NCI-H2029 treated with DMSO at 0.1 percent for 48 hours (cell line): ENCODE data around the gene PCDH12.

Source experiments
- DNase-seq: peaks from one replicate; lab custom pipeline; 2025; lab: John Stamatoyannopoulos, UW

The PCDH12 gene

GRCh38 chr5:141966275-141966962 is 8.4 kb upstream of the PCDH12 start:
- DNase-seq: no peak

DNA sequence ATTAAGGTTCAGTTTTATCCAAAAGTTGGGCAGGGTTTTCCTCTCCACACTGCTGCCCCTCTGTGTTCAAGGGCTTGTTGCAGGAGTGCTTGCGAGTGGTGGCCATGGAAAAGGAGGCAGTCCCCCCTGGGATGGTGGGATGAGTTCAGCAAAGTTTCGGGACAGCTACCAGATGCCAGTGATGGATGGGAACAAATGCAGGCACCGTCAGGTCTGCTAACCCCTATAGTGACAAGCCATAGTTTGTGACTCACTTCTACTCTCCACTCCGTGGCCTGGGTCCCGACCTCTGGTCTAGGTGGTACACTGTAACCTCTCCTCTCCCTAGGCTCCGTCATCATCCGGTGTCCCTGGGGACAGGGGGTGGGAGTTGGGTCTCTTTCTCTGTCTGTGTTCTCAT is 7.1 kb upstream of the PCDH12 start:
- DNase-seq: no peak

GRCh38 chr5:141963701-141964100 is 5.7 kb upstream of the PCDH12 start:
- no peak for DNase-seq

- DNase-seq: no peak
Measured at GRCh38 chr5:141961466-141961865, 3.5 kb upstream of the PCDH12 start.

DNA sequence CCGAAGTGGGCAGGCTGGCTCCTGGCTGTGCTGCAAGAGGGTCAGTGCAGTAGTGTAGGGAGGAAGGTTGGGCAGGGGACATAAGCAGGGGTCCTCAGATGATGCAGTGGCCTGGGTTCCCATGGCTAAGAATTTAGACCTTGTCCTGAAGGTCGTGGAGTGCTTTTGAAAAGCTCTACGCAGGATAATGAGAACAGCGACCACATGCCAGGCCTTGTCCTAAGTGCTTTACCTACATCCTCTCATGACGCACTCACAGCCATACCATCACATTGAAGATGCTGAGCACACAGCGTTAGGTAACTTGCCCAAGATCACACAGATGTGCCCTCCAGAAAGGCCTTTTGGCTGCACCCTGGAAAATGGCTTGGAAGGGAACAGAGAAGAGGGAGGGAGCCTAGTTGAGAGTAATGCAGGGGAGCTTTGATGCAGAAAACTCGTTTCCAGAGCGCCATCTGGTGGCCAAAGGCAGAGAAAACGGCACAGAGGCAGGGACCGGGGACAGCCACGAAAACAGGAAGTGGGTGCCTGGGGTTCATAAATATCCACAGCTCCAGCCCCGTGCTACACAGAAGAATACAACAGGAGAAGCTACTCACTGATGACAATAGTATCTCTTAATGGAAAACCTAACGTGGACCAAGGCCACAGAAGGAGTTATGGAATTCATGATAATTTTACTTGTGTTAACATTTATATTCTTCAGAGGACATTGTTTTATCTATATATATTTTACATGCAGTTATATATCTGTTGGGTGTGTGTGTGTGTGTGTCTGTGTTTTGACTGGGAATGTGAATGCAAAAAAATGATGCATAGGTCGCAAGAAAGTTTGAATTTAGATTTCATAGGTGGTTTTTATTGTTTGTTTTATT is 2.7 kb upstream of the PCDH12 start:
- DNase-seq: peak; percentile 78

- DNase-seq: no peak
Measured at GRCh38 chr5:141960018-141960417, 2.0 kb upstream of the PCDH12 start.

- DNase-seq: no peak
Measured at GRCh38 chr5:141958546-141959172, 657 bp upstream of the PCDH12 start.

GRCh38 chr5:141957367-141957996 is 520 bp downstream of the PCDH12 start:
- no peak for DNase-seq

- DNase-seq: no peak
Measured at GRCh38 chr5:141954194-141954593, 3.8 kb downstream of the PCDH12 start.

- DNase-seq: no peak
Measured at GRCh38 chr5:141952020-141952419, 6.0 kb downstream of the PCDH12 start.

DNA sequence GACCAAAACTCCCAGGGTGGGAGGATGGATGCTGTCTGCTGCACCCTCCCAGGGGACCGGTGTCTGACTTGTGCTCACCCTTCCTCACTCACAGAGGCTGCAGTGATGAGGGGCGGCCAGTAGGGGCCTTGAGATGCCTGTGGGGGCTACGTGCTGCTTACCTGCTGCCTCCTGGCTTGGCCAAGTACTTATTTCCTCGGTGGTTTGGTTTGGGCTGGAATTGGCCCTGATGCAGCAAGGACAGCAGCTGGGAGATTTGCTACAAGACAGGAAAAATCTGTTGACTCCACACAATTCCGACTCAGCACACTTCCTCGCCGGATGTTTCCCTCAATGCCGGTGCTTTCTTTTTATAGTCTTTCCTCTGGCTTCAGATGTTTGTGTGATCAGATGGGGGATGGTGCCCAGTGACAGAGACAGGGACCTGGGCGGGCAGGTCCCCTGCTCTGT is 6.6 kb downstream of the PCDH12 start:
- DNase-seq: no peak

DNA sequence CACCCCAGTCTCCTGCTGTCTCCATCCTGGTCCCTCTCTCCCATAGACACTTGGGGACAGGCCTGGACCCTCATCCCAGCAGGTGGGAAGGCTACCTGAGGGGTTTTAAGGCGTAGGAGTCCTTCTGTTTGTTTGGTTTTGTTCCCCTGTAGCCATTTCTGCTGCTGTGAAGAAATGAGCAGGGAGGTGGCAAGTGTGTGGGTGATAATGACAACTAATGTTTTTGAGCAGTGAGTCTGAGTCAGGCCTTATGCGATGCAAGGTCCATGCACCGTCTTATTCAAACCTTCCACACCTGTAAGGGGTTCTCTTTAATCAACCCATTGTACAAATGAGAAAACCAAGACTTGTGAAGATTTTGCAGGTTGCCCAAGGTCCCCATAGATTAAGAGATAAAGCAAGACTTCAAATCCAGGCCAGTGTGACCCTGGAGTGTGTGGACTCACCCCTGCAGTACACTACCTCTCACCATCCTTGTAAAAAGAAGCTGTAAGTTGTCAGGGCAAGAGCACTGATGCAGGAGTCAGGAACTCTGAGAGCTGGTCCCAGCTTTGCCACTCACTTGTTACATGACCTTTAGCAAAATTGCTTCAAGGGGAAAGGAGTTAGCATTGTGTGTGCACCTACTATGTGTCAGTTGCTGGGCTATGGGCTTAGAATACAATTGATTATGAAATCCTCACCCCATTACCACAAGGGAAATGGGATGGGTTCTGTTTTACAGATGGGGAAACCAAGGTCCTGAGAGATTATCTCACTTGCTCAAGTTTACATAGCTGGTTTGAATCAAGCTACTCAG is 7.6 kb downstream of the PCDH12 start:
- DNase-seq: no peak

DNA sequence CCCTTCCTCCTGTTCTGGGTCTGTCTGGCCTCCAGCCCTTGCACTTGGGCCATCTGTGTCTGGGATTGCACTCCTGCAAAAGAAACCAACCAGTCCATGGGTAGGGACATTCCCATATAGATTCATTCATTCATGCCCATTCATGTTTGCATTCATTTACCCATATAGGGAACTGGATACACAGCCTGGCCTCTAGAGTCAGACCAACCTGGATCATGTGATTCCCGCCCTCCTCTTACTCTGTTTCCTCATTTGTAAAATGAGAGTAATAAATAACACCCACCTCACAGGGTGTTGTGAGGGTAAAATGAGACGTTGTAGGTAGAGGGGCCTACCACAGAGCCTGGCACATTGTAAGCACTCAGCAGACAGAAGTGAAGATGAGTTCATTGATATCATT is 8.5 kb downstream of the PCDH12 start:
- no peak for DNase-seq

- no peak for DNase-seq
Measured at GRCh38 chr5:141948812-141949211, 9.2 kb downstream of the PCDH12 start.

GRCh38 chr5:141947316-141947715 is 10.7 kb downstream of the PCDH12 start:
- DNase-seq: no peak

GRCh38 chr5:141945511-141946051 is 12.4 kb downstream of the PCDH12 start:
- DNase-seq: no peak

- DNase-seq: no peak
Measured at GRCh38 chr5:141944076-141944475, 13.9 kb downstream of the PCDH12 start.

DNA sequence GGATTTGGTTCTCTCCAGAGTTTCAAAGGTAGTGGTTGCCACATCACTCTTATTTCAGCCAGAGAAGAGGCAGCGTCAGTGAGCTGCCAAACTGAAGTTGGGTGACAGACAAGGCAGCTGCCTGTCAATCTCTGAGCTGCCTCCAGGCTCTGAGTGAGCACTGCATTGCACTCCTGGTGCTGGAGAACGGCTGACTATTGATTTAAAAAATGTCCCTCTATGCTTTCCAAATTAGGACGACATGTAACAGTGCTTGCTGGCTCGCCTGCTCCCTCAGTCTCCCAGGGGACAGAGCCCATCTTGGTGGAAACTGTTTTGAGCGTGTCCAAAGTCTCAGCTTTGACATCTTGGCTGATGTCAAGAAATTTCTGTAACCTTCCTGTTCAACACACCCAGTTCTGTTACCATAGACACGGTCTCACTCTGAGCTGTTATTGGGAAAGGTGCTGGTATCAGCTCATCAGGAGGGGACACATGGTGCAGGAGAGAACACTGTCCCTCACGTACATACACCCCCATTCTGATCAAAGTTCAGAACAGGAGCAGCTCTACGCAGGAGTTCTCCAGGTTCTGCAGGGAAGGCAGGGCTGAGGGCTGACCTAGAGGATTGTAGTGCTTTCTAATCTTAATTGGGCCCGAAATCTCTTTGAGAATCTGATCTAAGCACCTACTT is 15.7 kb downstream of the PCDH12 start:
- DNase-seq: no peak

- no peak for DNase-seq
Measured at GRCh38 chr5:141941779-141942178, 16.2 kb downstream of the PCDH12 start.

GRCh38 chr5:141941307-141941706 is 16.7 kb downstream of the PCDH12 start:
- DNase-seq: no peak
